HFFc6 (cell line): ENCODE results near the gene ACVR1. TPM values are rescaled to one million over a fixed set of nuclear protein-coding genes. Genes with fewer than 3 reads are reported as not detected.
A peak's percentile ranks its signal among the peaks of the same experiment; 100 is the strongest.

Experiments used
- DNase-seq: peaks from one replicate; pipeline ENCODE4 v3.0.0-alpha.2; 2018
- H3K27ac Mint-ChIP-seq: 2 replicates; pipeline ENCODE4 v1.8.0; 2020; ENCODE audit warnings: mild to moderate bottlenecking, mixed read lengths
- H3K27me3 Mint-ChIP-seq: 2 replicates; pipeline ENCODE4 v1.8.0; 2021; ENCODE audit warnings: mild to moderate bottlenecking, moderate library complexity, mixed read lengths; ENCODE audit not compliant: insufficient read depth
- H3K36me3 Mint-ChIP-seq: 2 replicates; pipeline ENCODE4 v1.8.0; 2021; ENCODE audit warnings: low read depth, mixed read lengths
- H3K4me1 Mint-ChIP-seq: 2 replicates; pipeline ENCODE4 v1.8.0; 2020; ENCODE audit warnings: low read depth, mixed read lengths
- H3K4me3 Mint-ChIP-seq: 2 replicates; pipeline ENCODE4 v1.8.0; 2020; ENCODE audit warnings: mild to moderate bottlenecking, moderate library complexity, mixed read lengths
- H3K9me3 Mint-ChIP-seq: 2 replicates; pipeline ENCODE4 v1.8.0; 2020; ENCODE audit warnings: mild to moderate bottlenecking, mixed read lengths
- CTCF ChIP-seq: fragments of 200-600 bp; sonication (generic); IDR thresholded peaks from 2 replicates; pipeline ENCODE4 v1.5.0; 2021; ENCODE audit warnings: antibody characterized with exemption, mild to moderate bottlenecking
- total RNA-seq, 6 experiments: library from RNA; stranded (reverse); fragmentation: NEBNext Ultra II Directional; extraction: Animal tissue kit (Norgen Biotek cat#: 25700); gene quantifications; 2 replicates in 1 of 6; 3 replicates in 5 of 6; pipeline ENCODE4 v1.2.3, GENCODE V29; 2021

Gene ACVR1
- total RNA-seq, 6 experiments from 2014 or later: 37.5 to 48.4 (median 43.1) TPM

- no peak for TF ChIP-seq CTCF
- Mint-ChIP-seq H3K4me3 (peak overlapping the region; percentile 82), H3K9me3 (no peaks in the 10 kb centered on the region), H3K27me3 (peaks cover 4% of the 10 kb centered on the region; the same call in 1 of the 2 replicates), H3K4me1 (peaks cover 67% of the 10 kb centered on the region), H3K27ac (peak overlapping the region; percentile 92), H3K36me3 (peaks cover 6% of the 10 kb centered on the region; the same call in 1 of the 2 replicates)
- peak; percentile 66 for DNase-seq
Measured at GRCh38 chr2:157838442-157839161, 37.5 kb downstream of the ACVR1 start.

GRCh38 chr2:157837851-157838441, 38.2 kb downstream of the ACVR1 start:
- Mint-ChIP-seq H3K36me3 (peaks cover 6% of the 10 kb centered on the region; the same call in 1 of the 2 replicates), H3K4me3 (peak overlapping the region; percentile 82), H3K9me3 (no peaks in the 10 kb centered on the region), H3K4me1 (peaks cover 62% of the 10 kb centered on the region), H3K27me3 (peaks cover 4% of the 10 kb centered on the region; the same call in 1 of the 2 replicates), H3K27ac (peak overlapping the region; percentile 92)
- DNase-seq: no peak
- no peak for TF ChIP-seq CTCF

- Mint-ChIP-seq H3K36me3 (peaks cover 6% of the 10 kb centered on the region; the same call in 1 of the 2 replicates), H3K27ac (peak overlapping the region; percentile 63), H3K9me3 (no peaks in the 10 kb centered on the region), H3K27me3 (peaks cover 4% of the 10 kb centered on the region; the same call in 1 of the 2 replicates), H3K4me3 (no peak overlapping the region), H3K4me1 (peaks cover 66% of the 10 kb centered on the region)
- DNase-seq: no peak
- no peak for TF ChIP-seq CTCF
Measured at GRCh38 chr2:157836531-157836930, 39.6 kb downstream of the ACVR1 start.

GRCh38 chr2:157835425-157835824, 40.7 kb downstream of the ACVR1 start:
- DNase-seq: no peak
- TF ChIP-seq CTCF: no peak
- no peak overlapping the region for H3K27ac Mint-ChIP-seq
- peaks cover 4% of the 10 kb centered on the region; the same call in 1 of the 2 replicates for H3K27me3 Mint-ChIP-seq
- H3K4me1 Mint-ChIP-seq: peaks cover 70% of the 10 kb centered on the region
- no peaks in the 10 kb centered on the region for H3K9me3 Mint-ChIP-seq
- peaks cover 6% of the 10 kb centered on the region; the same call in 1 of the 2 replicates for H3K36me3 Mint-ChIP-seq
- H3K4me3 Mint-ChIP-seq: no peak overlapping the region

GRCh38 chr2:157835006-157835405, 41.1 kb downstream of the ACVR1 start:
- Mint-ChIP-seq H3K27me3 (peaks cover 4% of the 10 kb centered on the region; the same call in 1 of the 2 replicates), H3K27ac (no peak overlapping the region), H3K36me3 (peaks cover 6% of the 10 kb centered on the region; the same call in 1 of the 2 replicates), H3K9me3 (no peaks in the 10 kb centered on the region), H3K4me1 (peaks cover 69% of the 10 kb centered on the region), H3K4me3 (no peak overlapping the region)
- TF ChIP-seq CTCF: no peak
- DNase-seq: no peak
